GM21529 (cell line): Measurements from ENCODE around the gene CD63.

Experiments
- ATAC-seq: cut with Tn5 transposase; IDR thresholded peaks from one replicate; pipeline ENCODE4 v1.9.1; 2021; ENCODE audit not compliant: unreplicated experiment

Gene CD63

DNA sequence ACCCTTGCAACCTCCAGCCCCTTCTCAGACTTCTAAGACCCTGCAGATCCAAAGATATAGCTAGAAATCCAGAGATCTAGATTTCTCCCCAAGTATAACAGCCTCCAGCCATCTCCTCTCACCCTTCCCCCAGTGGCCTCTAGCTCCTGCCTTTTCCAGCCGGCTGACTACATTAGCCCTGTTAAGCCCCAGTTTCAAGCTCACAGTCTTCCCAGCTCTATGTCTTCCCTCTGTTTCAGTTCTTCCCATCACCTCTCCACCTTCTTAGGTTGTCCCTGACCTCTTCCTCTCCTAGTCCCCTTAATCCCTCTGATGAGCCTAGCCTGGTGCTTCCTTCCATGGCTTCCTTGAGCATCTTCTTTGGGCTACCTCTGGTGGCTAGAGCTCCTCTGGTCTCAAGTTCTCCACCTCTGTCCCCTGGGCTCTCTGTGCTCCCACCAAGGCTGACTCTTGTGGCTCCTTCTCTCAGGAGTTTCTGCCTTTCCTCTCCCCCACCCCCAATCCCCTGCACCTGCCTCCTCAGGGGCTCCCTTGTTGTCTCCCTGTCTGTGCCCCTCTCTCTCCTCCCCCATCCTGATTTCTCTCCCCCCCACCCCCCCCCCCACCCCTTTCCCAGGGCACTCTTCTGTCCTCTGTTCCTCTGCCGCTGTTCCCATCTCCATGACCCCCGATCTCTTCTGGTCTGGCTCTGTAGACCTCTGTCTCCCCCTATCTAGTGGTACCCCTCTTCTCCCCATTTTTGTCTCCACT, 13.3 kb upstream of the CD63 start:
- no peak for ATAC-seq

DNA sequence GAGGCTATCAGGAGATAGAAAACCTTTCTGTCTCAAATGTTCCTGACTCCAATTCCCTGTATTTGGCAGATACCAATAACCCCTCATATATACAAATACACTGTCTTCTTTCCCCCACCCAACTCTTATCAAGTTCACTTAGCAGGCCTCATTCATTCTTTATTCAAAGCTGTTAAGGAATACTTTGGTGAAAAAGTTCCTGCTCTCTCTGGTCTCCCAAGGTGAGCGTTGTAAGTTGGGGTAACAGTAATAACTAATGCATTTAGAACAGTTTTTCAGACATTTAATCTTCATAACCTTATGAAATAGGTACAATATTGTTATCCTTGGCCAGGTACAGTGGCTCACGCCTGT, 10.2 kb upstream of the CD63 start:
- ATAC-seq: no peak

DNA sequence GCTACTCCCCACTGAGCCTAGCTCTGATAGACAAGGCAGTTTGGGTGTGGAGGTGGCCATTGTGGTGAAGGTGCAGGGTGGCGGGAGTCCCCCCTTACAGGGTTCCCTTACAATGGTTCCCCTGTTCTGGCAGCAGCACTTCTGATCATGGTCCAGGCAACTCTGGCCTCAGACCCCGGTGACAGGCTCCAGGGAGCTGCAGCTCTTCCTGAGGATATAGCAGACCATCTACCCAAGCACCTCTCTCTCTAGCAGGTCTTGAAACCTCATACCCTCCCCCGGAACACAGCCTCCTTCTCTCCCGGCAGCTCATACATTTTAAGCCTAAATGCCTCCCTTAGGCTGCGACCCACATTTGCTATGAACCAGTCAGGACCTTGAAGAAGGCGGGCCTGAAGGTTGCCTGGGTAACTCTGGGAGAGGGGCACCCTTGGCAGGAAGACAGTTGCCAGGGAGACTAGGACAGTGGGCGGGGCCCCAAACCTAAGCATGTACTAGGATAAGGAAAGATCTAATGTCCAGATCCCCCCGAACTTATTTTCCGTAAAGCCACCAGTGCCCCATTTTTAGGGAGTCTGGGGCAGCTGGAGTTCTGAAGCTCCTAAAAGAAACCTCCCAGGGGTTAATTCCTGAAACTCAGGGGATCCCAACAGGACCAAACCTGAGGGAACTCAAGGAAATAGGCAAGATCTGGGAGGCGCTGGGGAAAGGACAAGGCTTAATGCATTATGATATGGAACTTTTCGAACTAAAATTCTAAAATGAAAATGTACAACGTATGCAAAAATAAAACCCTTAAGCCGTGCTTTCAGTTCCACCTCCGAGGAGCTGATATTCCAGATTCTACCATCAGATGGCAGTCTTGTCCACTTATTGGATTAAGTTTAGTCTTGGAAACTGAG, 9.6 kb upstream of the CD63 start:
- peak; percentile 84 for ATAC-seq

DNA sequence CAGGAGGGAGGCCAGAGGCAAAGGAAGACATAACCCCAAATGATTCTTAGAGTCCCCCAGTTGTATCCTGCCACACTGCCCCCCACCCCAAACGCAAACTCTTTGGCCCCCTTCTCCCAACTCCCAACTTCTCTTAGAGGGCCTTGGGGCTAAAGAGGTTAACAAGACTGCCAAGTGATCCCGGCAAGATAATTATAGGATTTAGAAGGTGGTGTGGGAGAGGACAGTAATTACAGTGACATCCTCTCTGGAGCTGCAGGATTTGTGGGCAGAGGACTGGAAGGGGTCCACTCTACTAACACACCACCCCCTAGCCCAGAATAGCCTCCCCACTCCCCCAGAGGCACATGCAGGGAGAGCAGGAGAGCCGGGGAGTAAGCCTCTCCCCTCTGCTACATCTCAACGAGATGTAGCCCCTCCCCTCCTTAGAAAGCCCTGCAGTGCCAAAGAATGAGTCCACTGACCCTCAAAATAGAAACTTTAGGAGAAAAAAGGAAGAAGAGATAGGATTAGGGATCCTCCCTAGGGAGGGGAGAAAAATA, 8.8 kb upstream of the CD63 start:
- ATAC-seq: peak; percentile 3

DNA sequence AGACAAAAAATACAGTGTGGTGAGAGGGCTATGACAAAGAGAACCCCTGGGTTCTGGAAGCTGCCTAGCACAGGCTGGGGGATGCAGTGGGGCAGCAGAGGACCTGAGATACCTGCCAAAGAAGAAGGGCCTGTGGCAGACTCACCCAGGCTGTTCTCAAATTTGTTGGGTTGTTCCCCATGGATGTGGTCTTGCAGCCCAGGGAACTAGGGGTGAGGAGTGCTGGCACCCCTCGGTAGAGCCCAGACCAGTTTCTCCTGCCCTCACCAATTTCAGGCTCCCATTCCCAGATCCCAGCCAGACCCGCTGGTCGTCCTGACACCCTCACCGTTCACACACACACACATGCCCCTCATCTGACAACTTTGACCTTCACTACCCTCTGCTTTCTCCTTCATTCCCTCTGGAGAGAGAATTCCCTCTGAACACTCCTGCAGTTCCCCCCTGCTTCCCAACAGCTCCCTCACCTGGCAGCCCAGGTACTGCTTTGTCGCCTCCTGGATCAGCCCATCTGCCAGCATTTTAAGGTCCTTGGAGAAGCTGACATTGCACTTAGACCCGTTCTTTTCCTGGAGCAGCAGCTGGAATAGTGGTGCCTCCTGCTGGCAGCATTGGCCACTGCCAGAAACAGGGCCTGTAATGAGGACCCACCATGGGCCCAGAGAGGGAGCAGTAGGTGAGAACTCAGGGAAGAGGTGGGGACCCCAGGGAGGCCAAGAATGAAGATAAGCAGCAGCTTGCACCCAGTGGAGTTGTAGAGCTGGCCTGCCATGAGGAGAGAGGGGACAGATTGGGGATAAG, 8.2 kb upstream of the CD63 start:
- no peak for ATAC-seq

DNA sequence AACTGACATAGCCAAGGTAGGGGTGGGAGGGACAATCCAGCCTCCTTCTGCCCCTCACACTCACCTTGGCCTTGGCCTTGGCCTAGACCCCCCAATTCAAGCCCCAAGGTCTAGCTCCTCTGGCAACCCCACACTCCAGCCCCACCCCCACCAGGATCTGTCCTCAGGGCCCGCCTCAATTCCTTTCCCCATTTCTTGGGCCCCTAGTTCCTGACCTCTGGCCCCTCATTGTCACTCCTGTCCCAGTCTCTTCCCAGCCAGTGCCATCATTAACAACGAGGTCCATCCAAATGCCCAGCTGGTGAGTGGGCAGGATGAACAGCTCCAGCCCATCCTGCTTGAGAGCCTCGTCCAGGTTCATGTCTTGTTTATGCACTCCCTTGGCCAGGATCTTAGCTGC, 7.3 kb upstream of the CD63 start:
- ATAC-seq: no peak

DNA sequence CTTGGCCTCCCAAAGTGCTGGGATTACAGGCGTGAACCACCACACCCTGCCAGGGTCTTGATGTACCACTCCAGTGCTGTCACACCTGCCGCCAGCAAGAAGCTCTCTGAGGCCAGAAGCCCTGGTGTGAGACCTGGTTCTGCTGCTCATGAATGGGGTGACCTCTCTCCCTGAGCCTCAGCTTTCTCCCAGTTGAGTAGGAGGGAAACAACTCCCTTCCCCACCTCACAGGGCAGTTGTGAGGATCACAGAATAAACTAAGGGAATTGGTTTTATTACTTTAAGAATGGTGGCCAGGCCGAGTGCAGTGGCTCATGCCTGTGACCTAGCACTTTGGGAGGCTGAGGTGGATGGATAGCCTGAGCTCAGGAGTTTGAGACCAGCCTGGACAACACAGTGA, 5.8 kb upstream of the CD63 start:
- ATAC-seq: no peak

DNA sequence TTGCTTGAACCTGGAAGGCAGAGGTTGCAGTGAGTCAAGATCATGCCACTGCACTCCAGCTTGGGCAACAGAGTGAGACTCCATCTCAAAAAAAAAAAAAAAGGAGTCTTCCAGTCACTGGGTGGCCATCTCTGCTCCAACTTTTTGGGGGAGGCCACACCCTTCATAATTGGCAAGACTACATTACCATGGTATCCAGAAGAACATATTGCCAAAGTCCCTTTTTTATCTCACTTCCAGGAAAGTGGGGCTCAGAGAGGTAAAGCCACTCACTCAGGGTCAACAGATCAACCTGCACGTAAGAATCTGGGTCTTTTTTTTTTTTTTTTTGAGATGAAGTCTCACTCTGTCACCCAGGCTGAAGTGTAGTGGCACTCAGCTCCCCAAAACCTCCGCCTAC, 5.0 kb upstream of the CD63 start:
- ATAC-seq: no peak

DNA sequence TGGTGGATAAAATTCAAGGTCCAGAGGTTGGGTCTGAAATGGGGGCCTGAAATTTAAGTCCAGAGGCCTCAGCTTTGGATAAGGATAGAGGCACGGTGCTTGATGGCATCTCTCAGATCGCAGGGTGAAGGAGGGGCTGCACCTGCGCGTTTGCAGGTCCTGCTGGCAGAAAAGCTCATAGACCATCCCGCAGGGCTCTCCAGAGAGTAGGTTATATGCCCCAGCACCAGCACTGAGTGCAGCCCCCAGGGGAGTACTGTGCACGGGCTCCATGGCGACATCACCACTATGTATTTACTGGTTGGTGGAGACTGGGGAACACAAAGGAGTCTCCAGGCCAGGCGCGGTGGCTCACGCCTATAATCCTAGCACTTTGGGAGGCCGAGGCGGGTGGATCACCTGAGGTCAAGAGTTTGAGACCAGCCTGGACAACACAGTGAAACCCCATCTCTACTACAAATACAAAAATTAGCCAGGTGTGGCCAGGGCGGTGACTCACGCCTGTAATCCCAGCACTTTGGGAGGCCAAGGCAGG, 4.3 kb upstream of the CD63 start:
- ATAC-seq: no peak

DNA sequence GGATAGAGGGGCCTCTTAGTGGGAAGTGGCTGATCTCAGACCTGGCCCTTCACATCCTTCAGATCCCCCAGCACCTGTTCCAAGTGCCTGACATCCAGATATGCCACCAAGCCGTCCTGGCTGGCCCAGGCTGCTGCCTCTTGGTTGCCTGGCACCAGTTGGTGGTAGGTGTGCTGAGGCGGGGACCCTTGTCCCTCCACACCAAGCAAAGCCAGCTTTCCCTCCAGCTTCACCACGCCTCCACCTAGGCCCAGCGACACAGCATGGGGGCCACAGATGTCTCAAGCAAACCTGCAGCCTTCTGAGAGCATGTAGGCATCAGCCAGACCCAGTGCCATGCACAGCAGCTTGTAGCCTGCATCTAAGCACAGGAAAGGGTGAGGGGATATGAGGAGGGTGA, 3.5 kb upstream of the CD63 start:
- ATAC-seq: no peak

DNA sequence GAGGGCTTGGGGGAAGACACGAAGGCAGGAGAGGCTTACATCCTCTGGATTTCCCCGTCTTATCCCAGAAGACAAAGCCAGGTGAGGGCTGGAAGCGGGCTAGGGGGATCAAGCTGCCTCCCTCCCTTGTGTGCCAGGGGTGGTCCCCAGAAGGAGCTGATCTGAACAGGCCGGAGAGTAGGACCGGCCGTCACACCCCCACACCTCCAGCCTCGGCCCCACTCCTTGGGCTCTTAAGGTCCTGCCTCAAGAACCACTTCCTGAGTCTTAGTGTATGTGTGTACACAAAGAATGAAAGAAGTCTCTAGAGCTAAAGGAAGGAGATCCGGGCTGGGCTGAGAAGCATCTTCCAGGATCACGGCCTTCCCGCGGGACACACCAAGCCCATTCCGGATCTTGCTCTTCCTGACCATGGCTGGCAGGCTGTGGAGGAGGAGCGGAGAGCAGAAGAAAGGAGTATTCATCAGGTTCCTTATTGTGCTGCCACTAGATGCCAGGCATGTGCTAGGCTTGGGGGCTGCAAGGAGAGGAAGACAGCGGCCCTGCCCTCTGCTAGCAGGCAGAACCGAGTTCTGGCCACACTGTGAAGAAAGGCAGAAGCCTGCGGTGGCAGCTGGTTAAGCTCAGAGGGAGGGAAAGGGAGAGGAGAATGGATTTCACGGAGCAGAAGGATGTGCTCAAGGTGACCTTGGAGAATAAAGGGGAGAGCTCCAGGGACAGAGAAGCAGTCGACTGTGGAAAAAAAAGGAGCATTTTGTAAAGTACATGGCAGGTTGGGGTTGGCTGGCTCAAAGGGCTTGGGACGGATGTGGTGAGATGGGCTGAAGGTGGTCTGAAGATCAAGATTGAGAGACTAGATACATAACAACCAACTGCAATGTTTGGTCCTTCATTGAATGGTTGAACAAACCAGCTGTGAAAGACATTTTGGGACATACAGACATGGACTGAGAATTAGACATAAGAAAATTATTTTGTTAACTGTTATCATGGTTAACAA, 1.3 kb upstream of the CD63 start:
- peak; percentile 42 for ATAC-seq

DNA sequence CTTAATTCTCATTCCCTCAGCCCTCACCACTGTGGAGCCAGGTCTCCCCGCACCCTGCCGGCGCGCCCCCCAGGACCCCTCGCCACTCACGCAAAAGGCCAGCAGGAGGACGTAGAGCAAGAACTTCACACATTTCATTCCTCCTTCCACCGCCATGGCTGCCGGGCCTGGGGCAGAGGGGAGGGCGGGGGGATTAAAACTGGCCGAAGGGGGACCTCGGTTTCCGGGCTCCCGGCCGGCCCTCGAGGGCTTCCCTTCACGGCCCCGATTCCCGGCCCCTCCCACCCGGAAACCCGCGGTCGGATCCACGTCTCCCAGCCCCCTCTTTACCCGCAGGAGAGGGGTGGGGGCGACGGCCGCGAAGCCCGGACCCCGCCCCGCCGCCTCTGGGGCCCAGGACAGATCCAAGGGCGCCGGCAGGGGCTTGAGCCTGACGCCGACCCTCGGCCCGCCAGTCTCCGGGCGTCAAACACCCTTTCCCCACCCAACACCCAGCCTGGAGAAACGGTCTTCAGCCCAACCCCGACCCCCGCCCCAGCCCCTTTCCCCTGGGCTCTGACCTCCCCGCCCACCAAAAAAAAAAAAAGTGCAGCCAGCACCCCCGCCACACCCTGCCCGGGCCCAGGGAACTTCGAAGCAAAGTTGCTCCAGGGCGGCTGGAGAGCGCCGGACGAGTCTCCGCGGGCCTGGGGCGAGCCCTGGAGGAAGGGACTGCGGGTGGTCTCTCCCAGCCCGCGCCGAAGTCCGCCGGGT, 447 bp downstream of the CD63 start:
- peak; percentile 11 for ATAC-seq

DNA sequence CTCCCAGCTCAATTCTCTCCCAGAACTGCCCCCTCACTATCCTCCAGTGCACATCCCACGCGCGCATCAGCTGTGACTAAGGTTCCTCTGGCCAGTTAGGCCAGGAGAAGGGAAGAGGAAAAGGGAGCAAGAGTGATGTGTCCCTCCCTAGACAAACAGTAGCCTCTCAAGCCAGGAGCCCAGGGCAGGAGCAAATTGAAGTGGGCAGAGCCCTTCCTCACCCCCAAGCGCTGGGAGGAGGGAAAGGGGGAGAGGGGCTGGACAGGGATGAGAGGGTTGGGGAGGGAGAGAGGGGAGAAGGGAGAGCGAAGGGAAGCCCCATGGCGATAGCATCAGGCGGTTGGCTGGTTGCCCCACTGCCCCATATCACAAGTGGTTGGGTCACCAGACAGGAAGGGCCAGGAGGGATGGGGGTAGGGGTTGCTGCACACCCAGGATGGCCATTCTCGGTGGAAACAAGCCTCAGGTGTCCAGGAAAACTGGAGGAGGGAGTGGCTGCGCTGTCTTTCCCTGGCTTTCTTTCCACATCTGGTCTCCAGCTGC, 1.1 kb downstream of the CD63 start:
- ATAC-seq: no peak

DNA sequence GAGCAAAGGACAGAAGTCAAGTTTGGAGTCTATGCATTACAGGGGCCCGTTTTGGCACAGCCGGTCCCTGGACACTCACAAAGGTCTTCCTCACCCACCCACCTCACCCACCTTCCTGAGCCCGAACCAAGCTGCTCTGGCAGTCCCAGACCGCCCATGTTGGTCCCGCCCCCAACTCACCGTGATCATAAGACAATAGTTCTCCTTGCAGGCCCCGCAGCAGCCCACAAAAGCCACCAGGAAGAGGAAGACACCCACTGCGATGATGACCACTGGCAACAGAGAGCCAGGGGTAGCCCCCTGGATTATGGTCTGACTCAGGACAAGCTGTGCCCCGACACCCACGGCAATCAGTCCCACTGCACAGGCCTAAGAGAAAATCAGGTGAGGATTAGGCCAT, 1.8 kb downstream of the CD63 start:
- ATAC-seq: no peak

DNA sequence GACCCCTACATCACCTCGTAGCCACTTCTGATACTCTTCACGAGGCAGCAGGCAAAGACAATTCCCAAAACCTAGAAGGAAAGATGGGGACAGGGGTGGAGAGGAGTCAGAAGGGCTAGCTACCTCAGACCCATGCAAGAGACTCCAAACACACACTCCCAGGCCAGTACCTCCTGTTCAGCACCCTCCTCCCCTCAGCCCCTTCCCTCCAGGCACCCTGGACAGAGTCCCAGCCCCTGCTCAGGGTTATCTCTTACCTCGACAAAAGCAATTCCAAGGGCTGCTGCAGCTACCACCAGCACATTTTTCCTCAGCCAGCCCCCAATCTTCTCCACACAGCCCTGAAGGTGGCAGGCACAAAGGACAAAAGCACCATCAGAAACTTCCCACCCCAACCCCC, 3.3 kb downstream of the CD63 start:
- ATAC-seq: no peak

DNA sequence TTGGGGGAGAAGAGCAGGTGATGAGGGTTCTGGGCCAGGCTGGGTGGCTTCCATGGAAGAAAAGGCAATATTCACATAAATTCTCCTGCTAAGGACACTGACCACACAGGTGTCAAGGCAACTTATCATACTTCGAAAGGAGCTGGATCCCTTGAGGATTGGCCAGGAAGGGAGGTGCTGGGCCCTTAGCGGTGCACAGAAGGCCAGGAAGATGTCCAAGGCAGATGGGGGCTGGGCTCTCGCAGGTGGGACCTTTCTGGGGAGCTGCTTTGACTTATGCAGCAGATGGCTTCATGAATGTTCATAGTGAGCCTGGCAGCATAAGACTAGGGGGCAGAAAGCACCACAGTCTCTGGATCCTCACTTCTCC, 3.9 kb downstream of the CD63 start:
- no peak for ATAC-seq

DNA sequence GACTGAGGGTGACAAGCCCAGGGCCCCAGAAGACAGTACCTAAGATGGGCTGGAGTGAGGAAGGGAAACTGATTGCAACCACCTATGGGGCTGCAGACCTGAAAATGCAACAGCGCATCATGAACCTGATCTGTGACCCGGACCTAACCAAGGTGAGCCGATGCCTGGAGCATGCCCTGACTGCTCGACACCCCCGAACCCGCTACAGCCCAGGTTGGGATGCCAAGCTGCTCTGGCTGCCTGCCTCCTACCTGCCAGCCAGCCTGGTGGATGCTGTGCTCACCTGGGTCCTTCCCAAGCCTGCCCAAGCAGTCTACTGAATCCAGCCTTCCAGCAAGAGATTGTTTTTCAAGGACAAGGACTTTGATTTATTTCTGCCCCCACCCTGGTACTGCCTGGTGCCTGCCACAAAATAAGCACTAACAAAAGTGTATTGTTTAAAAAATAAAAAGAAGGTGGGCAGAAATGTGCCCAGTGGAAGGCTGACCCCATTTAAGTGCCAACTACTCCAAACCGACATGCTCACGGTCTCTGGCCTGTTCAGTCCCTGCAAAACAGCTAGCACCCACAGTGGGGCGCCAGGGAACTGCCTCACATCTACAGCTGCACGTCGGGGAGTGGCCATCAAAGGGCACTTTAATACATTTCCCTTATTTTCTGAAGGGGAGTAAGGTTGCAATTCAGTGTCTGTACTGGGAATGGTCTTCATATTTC, 4.4 kb downstream of the CD63 start:
- peak; percentile 32 for ATAC-seq

DNA sequence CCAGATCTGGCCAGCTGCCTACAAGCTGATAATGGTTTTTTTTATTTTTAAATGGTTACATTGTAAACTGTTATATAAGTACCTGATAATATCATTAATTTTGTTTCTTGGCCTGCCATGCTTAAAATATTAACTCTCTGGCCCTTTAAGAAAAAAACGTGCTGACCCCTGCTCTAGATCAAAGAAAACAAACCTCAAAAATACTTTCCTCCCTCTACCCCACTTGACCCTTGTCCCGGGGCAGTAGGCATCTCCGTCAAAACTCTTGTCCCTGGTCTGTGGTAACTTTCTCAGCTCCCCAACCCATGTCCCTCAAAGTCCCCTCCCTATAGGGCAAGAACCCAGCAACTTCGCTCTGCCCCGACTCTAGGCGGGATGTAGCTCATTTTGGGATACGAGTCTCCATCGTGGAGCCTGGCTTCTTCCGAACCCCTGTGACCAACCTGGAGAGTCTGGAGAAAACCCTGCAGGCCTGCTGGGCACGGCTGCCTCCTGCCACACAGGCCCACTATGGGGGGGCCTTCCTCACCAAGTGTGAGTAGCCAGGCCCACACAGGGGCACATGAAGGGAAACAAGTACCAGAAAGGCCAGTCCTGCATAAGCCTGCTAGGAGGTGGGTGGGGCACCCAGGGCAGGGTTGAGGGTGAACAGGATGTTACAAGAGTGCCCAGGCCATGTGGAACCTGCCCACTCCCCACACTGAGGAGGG, 5.1 kb downstream of the CD63 start:
- ATAC-seq: no peak
